Endothelial cell (in vitro differentiated cells): ENCODE results near the gene PAOX. TPM values are rescaled to one million over a fixed set of nuclear protein-coding genes. Genes with fewer than 3 reads are reported as not detected.

ENCODE experiments used
- DNase-seq: peaks from one replicate; pipeline ENCODE4 v3.0.0; 2021; ENCODE audit warnings: low spot score
- H3K27ac Mint-ChIP-seq: one replicate; pipeline ENCODE4 v1.8.0; 2021; ENCODE audit warnings: mixed read lengths, inconsistent platforms; ENCODE audit not compliant: unreplicated experiment
- H3K27me3 Mint-ChIP-seq: one replicate; pipeline ENCODE4 v1.8.0; 2021; ENCODE audit warnings: mild to moderate bottlenecking, moderate library complexity, mixed read lengths, inconsistent platforms; ENCODE audit not compliant: unreplicated experiment
- H3K36me3 Mint-ChIP-seq: one replicate; pipeline ENCODE4 v1.8.0; 2021; ENCODE audit warnings: mild to moderate bottlenecking, low read depth, mixed read lengths, inconsistent platforms; ENCODE audit not compliant: unreplicated experiment
- H3K4me1 Mint-ChIP-seq: one replicate; pipeline ENCODE4 v1.8.0; 2021; ENCODE audit warnings: mild to moderate bottlenecking, mixed read lengths, inconsistent platforms; ENCODE audit not compliant: unreplicated experiment
- H3K4me3 Mint-ChIP-seq: one replicate; pipeline ENCODE4 v1.8.0; 2021; ENCODE audit warnings: mild to moderate bottlenecking, mixed read lengths, inconsistent platforms; ENCODE audit not compliant: unreplicated experiment
- H3K9me3 Mint-ChIP-seq: one replicate; pipeline ENCODE4 v1.8.0; 2021; ENCODE audit warnings: mixed read lengths, inconsistent platforms; ENCODE audit not compliant: unreplicated experiment
- total RNA-seq: library from RNA; stranded (reverse); fragmentation: NEBNext Ultra II Directional; extraction: Animal tissue kit (Norgen Biotek cat#: 25700); gene quantifications from one replicate; pipeline ENCODE4 v1.2.1, GENCODE V29; 2021; ENCODE audit not compliant: unreplicated experiment
- TF ChIP-seq, protein P1 (sequence below): fragments of 200-600 bp; sonication (generic); IDR thresholded peaks from one replicate; pipeline ENCODE4 v1.5.0; 2021; ENCODE audit warnings: antibody characterized with exemption; ENCODE audit not compliant: unreplicated experiment

Gene PAOX
- total RNA-seq, 1 donor from 2014 or later: 6.6 TPM

GRCh38 chr10:133388236-133388972 lies 9.3 kb downstream of the PAOX start:
- peaks cover 3% of the 10 kb centered on the region for H3K36me3 Mint-ChIP-seq
- no peaks in the 10 kb centered on the region for H3K9me3 Mint-ChIP-seq
- no peak for DNase-seq
- H3K27ac Mint-ChIP-seq: no peak overlapping the region
- TF ChIP-seq, protein P1, sequence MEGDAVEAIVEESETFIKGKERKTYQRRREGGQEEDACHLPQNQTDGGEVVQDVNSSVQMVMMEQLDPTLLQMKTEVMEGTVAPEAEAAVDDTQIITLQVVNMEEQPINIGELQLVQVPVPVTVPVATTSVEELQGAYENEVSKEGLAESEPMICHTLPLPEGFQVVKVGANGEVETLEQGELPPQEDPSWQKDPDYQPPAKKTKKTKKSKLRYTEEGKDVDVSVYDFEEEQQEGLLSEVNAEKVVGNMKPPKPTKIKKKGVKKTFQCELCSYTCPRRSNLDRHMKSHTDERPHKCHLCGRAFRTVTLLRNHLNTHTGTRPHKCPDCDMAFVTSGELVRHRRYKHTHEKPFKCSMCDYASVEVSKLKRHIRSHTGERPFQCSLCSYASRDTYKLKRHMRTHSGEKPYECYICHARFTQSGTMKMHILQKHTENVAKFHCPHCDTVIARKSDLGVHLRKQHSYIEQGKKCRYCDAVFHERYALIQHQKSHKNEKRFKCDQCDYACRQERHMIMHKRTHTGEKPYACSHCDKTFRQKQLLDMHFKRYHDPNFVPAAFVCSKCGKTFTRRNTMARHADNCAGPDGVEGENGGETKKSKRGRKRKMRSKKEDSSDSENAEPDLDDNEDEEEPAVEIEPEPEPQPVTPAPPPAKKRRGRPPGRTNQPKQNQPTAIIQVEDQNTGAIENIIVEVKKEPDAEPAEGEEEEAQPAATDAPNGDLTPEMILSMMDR: no peak
- peaks cover 4% of the 10 kb centered on the region for H3K27me3 Mint-ChIP-seq
- peaks cover 19% of the 10 kb centered on the region for H3K4me1 Mint-ChIP-seq
- no peak overlapping the region for H3K4me3 Mint-ChIP-seq

GRCh38 chr10:133388973-133389818 lies 10.1 kb downstream of the PAOX start:
- Mint-ChIP-seq H3K27ac (no peak overlapping the region), H3K4me3 (no peak overlapping the region), H3K36me3 (peaks cover 3% of the 10 kb centered on the region), H3K4me1 (peaks cover 19% of the 10 kb centered on the region), H3K9me3 (no peaks in the 10 kb centered on the region), H3K27me3 (peaks cover 5% of the 10 kb centered on the region)
- TF ChIP-seq, protein P1: no peak
- DNase-seq: no peak

DNA sequence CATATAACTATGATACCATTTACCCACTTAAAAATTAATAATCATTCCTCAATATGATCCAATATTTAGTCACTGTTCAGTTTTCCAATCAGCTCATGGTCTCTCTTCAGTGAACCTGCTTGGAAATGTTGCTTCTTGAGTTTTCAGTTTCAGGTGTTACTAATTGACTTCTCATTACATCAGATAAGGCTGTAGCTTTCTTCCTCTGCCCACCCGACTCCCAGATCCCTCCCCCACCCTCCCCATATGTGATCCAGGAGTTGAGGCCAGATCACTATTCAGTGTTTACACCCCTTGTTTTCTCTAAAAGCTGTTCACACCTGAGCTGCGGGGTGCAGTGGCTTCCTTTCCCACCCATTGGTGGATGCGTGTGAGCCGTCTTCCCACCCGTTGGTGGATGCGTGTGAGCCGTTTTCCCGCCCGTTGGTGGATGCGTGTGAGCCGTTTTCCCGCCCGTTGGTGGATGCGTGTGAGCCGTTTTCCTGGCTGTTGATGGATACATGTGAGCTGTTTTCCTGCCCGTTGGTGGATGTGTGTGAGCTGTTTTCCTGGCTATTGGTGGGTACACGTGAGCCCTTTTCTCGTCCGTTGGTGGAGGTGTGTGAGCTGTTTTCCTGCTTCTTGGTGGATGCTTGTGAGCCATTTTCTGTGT lies 11.7 kb downstream of the PAOX start:
- H3K4me3 Mint-ChIP-seq: no peak overlapping the region
- H3K27me3 Mint-ChIP-seq: peaks cover 12% of the 10 kb centered on the region
- H3K4me1 Mint-ChIP-seq: peaks cover 27% of the 10 kb centered on the region

GRCh38 chr10:133391249-133391635 lies 12.2 kb downstream of the PAOX start:
- H3K27ac Mint-ChIP-seq: peak overlapping the region; percentile 11
- H3K4me3 Mint-ChIP-seq: no peak overlapping the region
- TF ChIP-seq, protein P1: no peak
- peaks cover 6% of the 10 kb centered on the region for H3K36me3 Mint-ChIP-seq
- DNase-seq: no peak
- no peaks in the 10 kb centered on the region for H3K9me3 Mint-ChIP-seq
- H3K4me1 Mint-ChIP-seq: peaks cover 27% of the 10 kb centered on the region
- H3K27me3 Mint-ChIP-seq: peaks cover 12% of the 10 kb centered on the region

More for the DNA sequence above, 11.7 kb downstream of the PAOX start:
- Mint-ChIP-seq H3K36me3 (peaks cover 7% of the 10 kb centered on the region), H3K9me3 (no peaks in the 10 kb centered on the region), H3K27ac (peak overlapping the region; percentile 11)
- TF ChIP-seq, protein P1: no peak
- no peak for DNase-seq
